Dedifferentiated amniotic fluid mesenchymal stem cell (primary cell): ENCODE results near the gene SCMH1.
"Not testable (repeated sequence)": the region's sequence is repeated elsewhere in the genome, so short reads cannot be mapped to it uniquely, and the experiment has no call there.

ENCODE experiments used
- DNase-seq: peaks from one replicate; pipeline ENCODE4 v3.0.0-alpha.2; 2016; ENCODE audit errors: extremely low spot score

SCMH1 gene

GRCh38 chr1:41213341-41213740 lies 28.8 kb downstream of the SCMH1 start:
- no peak for DNase-seq

GRCh38 chr1:41211608-41212007 lies 30.5 kb downstream of the SCMH1 start:
- not testable (repeated sequence) for DNase-seq

GRCh38 chr1:41207053-41207452 lies 35.1 kb downstream of the SCMH1 start:
- DNase-seq = not testable (repeated sequence)

- no peak for DNase-seq
Measured at GRCh38 chr1:41200728-41201127, 41.4 kb downstream of the SCMH1 start.

GRCh38 chr1:41199375-41199774 lies 42.7 kb downstream of the SCMH1 start:
- DNase-seq = no peak

- DNase-seq = no peak
Measured at GRCh38 chr1:41192456-41193178, 49.5 kb downstream of the SCMH1 start.

GRCh38 chr1:41184446-41184845 lies 57.7 kb downstream of the SCMH1 start:
- no peak for DNase-seq

GRCh38 chr1:41178230-41178629 lies 63.9 kb downstream of the SCMH1 start:
- not testable (repeated sequence) for DNase-seq

GRCh38 chr1:41175546-41175945 lies 66.6 kb downstream of the SCMH1 start:
- no peak for DNase-seq

- no peak for DNase-seq
Measured at GRCh38 chr1:41174170-41174569, 67.9 kb downstream of the SCMH1 start.

GRCh38 chr1:41173651-41174050 lies 68.5 kb downstream of the SCMH1 start:
- no peak for DNase-seq

GRCh38 chr1:41171266-41171874 lies 70.7 kb downstream of the SCMH1 start:
- DNase-seq = no peak

- no peak for DNase-seq
Measured at GRCh38 chr1:41169799-41170180, 72.3 kb downstream of the SCMH1 start.

GRCh38 chr1:41169066-41169798 lies 72.9 kb downstream of the SCMH1 start:
- no peak for DNase-seq

GRCh38 chr1:41167667-41168066 lies 74.4 kb downstream of the SCMH1 start:
- no peak for DNase-seq

GRCh38 chr1:41164727-41165126 lies 77.4 kb downstream of the SCMH1 start:
- no peak for DNase-seq

- DNase-seq = no peak
Measured at GRCh38 chr1:41162441-41162840, 79.7 kb downstream of the SCMH1 start.

- no peak for DNase-seq
Measured at GRCh38 chr1:41161846-41162245, 80.3 kb downstream of the SCMH1 start.

- DNase-seq = no peak
Measured at GRCh38 chr1:41160498-41161110, 81.5 kb downstream of the SCMH1 start.

- no peak for DNase-seq
Measured at GRCh38 chr1:41158966-41159365, 83.1 kb downstream of the SCMH1 start.

GRCh38 chr1:41158147-41158875 lies 83.8 kb downstream of the SCMH1 start:
- no peak for DNase-seq

- no peak for DNase-seq
Measured at GRCh38 chr1:41155105-41155504, 87.0 kb downstream of the SCMH1 start.
